ENCODE data around the gene ZNF358. TPM values are rescaled to one million over a fixed set of nuclear protein-coding genes. Genes with fewer than 3 reads are reported as not detected.

The ZNF358 gene
- total and polyA plus RNA-seq, 2 of the 13 experiments (the other 11 are each of a cell fraction or from before 2014, with no cell fraction given): 9.1 to 37.0 TPM

- TF ChIP-seq RXRB (CRISPR knock-in tag; IDR thresholded peaks at IDR 0.05; ENCODE audit: borderline replicate concordance) (peak; percentile 47; the same call in 1 of the 2 replicates), SMAD3 (CRISPR knock-in tag; IDR thresholded peaks at IDR 0.05) (no peak), ZNF678 (CRISPR knock-in tag; IDR thresholded peaks at IDR 0.05) (peak; percentile 67; the same call in 1 of the 2 replicates), YY1 (IDR thresholded peaks at IDR 0.05; ENCODE audit: insufficient read depth, insufficient replicate concordance, low read depth, low read length) (peak; percentile 85), CEBPG (CRISPR knock-in tag; IDR thresholded peaks at IDR 0.05) (peak; percentile 25; the same call in 1 of the 2 replicates), KDM2A (CRISPR knock-in tag; IDR thresholded peaks at IDR 0.05; ENCODE audit: borderline replicate concordance, low read depth) (peak; percentile 98), MED8 (CRISPR knock-in tag; IDR thresholded peaks at IDR 0.05; ENCODE audit: insufficient replicate concordance) (no peak), ZNF138 (CRISPR knock-in tag; IDR thresholded peaks at IDR 0.05; ENCODE audit: low read depth) (peak; percentile 36; the same call in 1 of the 2 replicates), ZNF629 (CRISPR knock-in tag; conservative IDR thresholded peaks at IDR 0.05) (peak; percentile 100), EEA1 (CRISPR knock-in tag; IDR thresholded peaks at IDR 0.05; ENCODE audit: borderline replicate concordance) (no peak; the same call in 1 of the 2 replicates), ZNF354B (CRISPR knock-in tag; IDR thresholded peaks at IDR 0.05) (no peak), HOXA5 (CRISPR knock-in tag; IDR thresholded peaks at IDR 0.05) (peak; percentile 39; the same call in 1 of the 2 replicates), KMT2A (CRISPR knock-in tag; IDR thresholded peaks at IDR 0.05) (no peak), ZNF768 (CRISPR knock-in tag; IDR thresholded peaks at IDR 0.05) (peak; percentile 60; the same call in 1 of the 2 replicates), ZSCAN12 (CRISPR knock-in tag; IDR thresholded peaks at IDR 0.05) (no peak), PBX2 (CRISPR knock-in tag; IDR thresholded peaks at IDR 0.05) (no peak), GLI4 (CRISPR knock-in tag; IDR thresholded peaks at IDR 0.05; ENCODE audit: borderline replicate concordance) (peak; percentile 81; the same call in 1 of the 2 replicates), HOXA7 (CRISPR knock-in tag; IDR thresholded peaks at IDR 0.05) (no peak), CCDC6 (CRISPR knock-in tag; IDR thresholded peaks at IDR 0.05) (no peak), RXRA (CRISPR knock-in tag; IDR thresholded peaks at IDR 0.05) (no peak; the same call in none of the 2 replicates), MBNL3 (CRISPR knock-in tag; conservative IDR thresholded peaks at IDR 0.05) (no peak), NR0B2 (CRISPR knock-in tag; IDR thresholded peaks at IDR 0.05) (no peak), SP5 (CRISPR knock-in tag; IDR thresholded peaks at IDR 0.05; ENCODE audit: borderline replicate concordance, low read depth) (0 out of 2 replicates have a peak, but pooled peaks have one; percentile 19), ZNF264 (CRISPR knock-in tag; IDR thresholded peaks at IDR 0.05) (no peak), ZNF691 (CRISPR knock-in tag; IDR thresholded peaks at IDR 0.05; ENCODE audit: borderline replicate concordance, low read depth) (peak; percentile 44; the same call in 1 of the 2 replicates), JDP2 (CRISPR knock-in tag; IDR thresholded peaks at IDR 0.05; ENCODE audit: borderline replicate concordance) (no peak), ZNF562 (CRISPR knock-in tag; IDR thresholded peaks at IDR 0.05; ENCODE audit: borderline replicate concordance) (no peak), ISL2 (CRISPR knock-in tag; IDR thresholded peaks at IDR 0.05) (peak; percentile 49; the same call in 1 of the 2 replicates), ZNF496 (CRISPR knock-in tag; IDR thresholded peaks at IDR 0.05; ENCODE audit: insufficient replicate concordance) (no peak), DMAP1 (CRISPR knock-in tag; IDR thresholded peaks at IDR 0.05) (peak; percentile 41; the same call in 1 of the 2 replicates)
Observed at GRCh38 chr19:7535047-7535997, 19.4 kb downstream of the ZNF358 start, which contains the start of gene PNPLA6 (continued).

Data from HepG2 (cell line).